GM12878 (cell line): ENCODE measurements around the gene LETM1.

Experiments
- ASH2L ChIP-seq: fragments of 300-600, 200-600 bp; sonication (generic); IDR thresholded peaks from 2 replicates; pipeline ENCODE4 v1.6.1; 2017; ENCODE audit warnings: low read depth, mild to moderate bottlenecking, borderline replicate concordance
- DPF2 ChIP-seq: fragments of 450-650 bp; IDR thresholded peaks from 2 replicates; pipeline ENCODE4 v1.6.1; 2017; ENCODE audit warnings: mild to moderate bottlenecking
- HDAC2 ChIP-seq: fragments of 200-600 bp; sonication (generic); IDR thresholded peaks from 2 replicates; pipeline ENCODE4 v1.6.1; 2017
- POLR2A ChIP-seq: IDR thresholded peaks from 2 replicates; pipeline ENCODE4 v1.6.1; 2011; ENCODE audit warnings: low read depth, mild to moderate bottlenecking, low read length
- TF ChIP-seq, protein P1 (sequence below), 3 experiments: IDR thresholded peaks in 2 of 3; conservative IDR thresholded peaks in 1 of 3; 2 replicates each; pipeline ENCODE4 v1.5.1; 2011; ENCODE audit warnings: low read depth in 3 of 3, low read length in 3 of 3, mild to moderate bottlenecking in 3 of 3, control low read depth in 2 of 3, moderate library complexity in 2 of 3, inconsistent platforms in 1 of 3, mixed read lengths in 1 of 3; ENCODE audit not compliant: control insufficient read depth in 2 of 3, insufficient read depth in 1 of 3; ENCODE audit errors: extremely low read depth in 1 of 3

GRCh38 chr4:1771555-1772305 lies 84.2 kb downstream of the LETM1 start:
- TF ChIP-seq, protein P1, sequence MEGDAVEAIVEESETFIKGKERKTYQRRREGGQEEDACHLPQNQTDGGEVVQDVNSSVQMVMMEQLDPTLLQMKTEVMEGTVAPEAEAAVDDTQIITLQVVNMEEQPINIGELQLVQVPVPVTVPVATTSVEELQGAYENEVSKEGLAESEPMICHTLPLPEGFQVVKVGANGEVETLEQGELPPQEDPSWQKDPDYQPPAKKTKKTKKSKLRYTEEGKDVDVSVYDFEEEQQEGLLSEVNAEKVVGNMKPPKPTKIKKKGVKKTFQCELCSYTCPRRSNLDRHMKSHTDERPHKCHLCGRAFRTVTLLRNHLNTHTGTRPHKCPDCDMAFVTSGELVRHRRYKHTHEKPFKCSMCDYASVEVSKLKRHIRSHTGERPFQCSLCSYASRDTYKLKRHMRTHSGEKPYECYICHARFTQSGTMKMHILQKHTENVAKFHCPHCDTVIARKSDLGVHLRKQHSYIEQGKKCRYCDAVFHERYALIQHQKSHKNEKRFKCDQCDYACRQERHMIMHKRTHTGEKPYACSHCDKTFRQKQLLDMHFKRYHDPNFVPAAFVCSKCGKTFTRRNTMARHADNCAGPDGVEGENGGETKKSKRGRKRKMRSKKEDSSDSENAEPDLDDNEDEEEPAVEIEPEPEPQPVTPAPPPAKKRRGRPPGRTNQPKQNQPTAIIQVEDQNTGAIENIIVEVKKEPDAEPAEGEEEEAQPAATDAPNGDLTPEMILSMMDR (IDR thresholded peaks at IDR 0.05 in 2 of 3, conservative IDR thresholded peaks at IDR 0.05 in 1 of 3; ENCODE audit: control insufficient read depth in 2 of 3, extremely low read depth in 1 of 3, insufficient read depth in 1 of 3, low read depth in 3 of 3, low read length in 3 of 3): no peak
- TF ChIP-seq DPF2 (no peak), ASH2L (no peak), POLR2A (no peak), HDAC2 (no peak)
